ENCODE data around the gene CTBS.

- no peak for TF ChIP-seq CTCF (IDR thresholded peaks at IDR 0.05)
- no peak for TF ChIP-seq POLR2A (IDR thresholded peaks at IDR 0.05)
Observed at GRCh38 chr1:84505493-84506001, 68.7 kb downstream of the CTBS start.
